ENCODE measurements around the gene ENAM. TPM values are rescaled to one million over a fixed set of nuclear protein-coding genes. Genes with fewer than 3 reads are reported as not detected.

Gene ENAM
- total and polyA plus RNA-seq, 10 of the 15 experiments (the other 5 are each of a cell fraction or from before 2014, with no cell fraction given): 0.04 to 1.3 (median 0.21) TPM

- TF ChIP-seq PBX3 (IDR thresholded peaks at IDR 0.05; ENCODE audit: insufficient replicate concordance, low read depth, low read length) (peak; percentile 65), ZBED1 (IDR thresholded peaks at IDR 0.05; ENCODE audit: borderline replicate concordance) (peak; percentile 68; the same call in 1 of the 2 replicates), MYC (IDR thresholded peaks at IDR 0.05; ENCODE audit: insufficient read depth, insufficient read length, insufficient replicate concordance, low read length, severe bottlenecking) (no peak), CBX3 (IDR thresholded peaks at IDR 0.05; ENCODE audit: borderline replicate concordance, low read depth) (no peak), ATF7 (IDR thresholded peaks at IDR 0.05; ENCODE audit: low read depth) (peak; percentile 60), GABPA (IDR thresholded peaks at IDR 0.05; ENCODE audit: low read depth) (peak; percentile 57; the same call in 1 of the 2 replicates), PRDM15 (CRISPR knock-in tag; IDR thresholded peaks at IDR 0.05) (no peak), EP300 (IDR thresholded peaks at IDR 0.05; ENCODE audit: borderline replicate concordance in 1 of 2, control insufficient read depth in 1 of 2, low read depth in 2 of 2, low read length in 2 of 2) (peak; percentile 87 to 98; a peak in 3 of 4 replicates), CHD4 (IDR thresholded peaks at IDR 0.05) (no peak), MXI1 (IDR thresholded peaks at IDR 0.05; ENCODE audit: low read depth, low read length) (no peak; the same call in 1 of the 2 replicates), CREB1 (IDR thresholded peaks at IDR 0.05; ENCODE audit: low read depth) (peak; percentile 47; the same call in 1 of the 2 replicates), MEF2B (IDR thresholded peaks at IDR 0.05; ENCODE audit: partially characterized antibody, poor library complexity, severe bottlenecking) (peak; percentile 81), SP1 (IDR thresholded peaks at IDR 0.05; ENCODE audit: low read depth, low read length) (no peak), MYB (IDR thresholded peaks at IDR 0.05; ENCODE audit: borderline replicate concordance, low read depth, low read length) (no peak; the same call in 1 of the 2 replicates), MTA2 (IDR thresholded peaks at IDR 0.05; ENCODE audit: low read depth) (peak; percentile 88), STAT3 (IDR thresholded peaks at IDR 0.05; ENCODE audit: low read depth, low read length) (0 out of 2 replicates have a peak, but pooled peaks have one; percentile 35), GATAD2B (conservative IDR thresholded peaks at IDR 0.05; ENCODE audit: low read depth) (no peak), ZNF24 (IDR thresholded peaks at IDR 0.05) (no peak), CBFB (IDR thresholded peaks at IDR 0.05; ENCODE audit: low read depth) (peak; percentile 97), RCOR1 (conservative IDR thresholded peaks at IDR 0.05; ENCODE audit: low read depth, low read length) (no peak), TARDBP (IDR thresholded peaks at IDR 0.05; ENCODE audit: borderline replicate concordance) (no peak), FOXK2 (IDR thresholded peaks at IDR 0.05) (no peak), RBBP5 (conservative IDR thresholded peaks at IDR 0.05) (no peak), TAF1 (IDR thresholded peaks at IDR 0.05; ENCODE audit: borderline replicate concordance, low read depth, low read length) (no peak), CTCF (IDR thresholded peaks at IDR 0.05 in 2 of 3, conservative IDR thresholded peaks at IDR 0.05 in 1 of 3; ENCODE audit: control insufficient read depth in 2 of 3, extremely low read depth in 1 of 3, insufficient read depth in 1 of 3, low read depth in 3 of 3, low read length in 3 of 3) (no peak)
Observed at GRCh38 chr4:70678383-70678999, 49.9 kb downstream of the ENAM start (continued).

Data from GM12878 (cell line).